IPS-15b (cell line): ENCODE data around the gene RAB3C.

Source experiments
- H3K27me3 ChIP-seq: one replicate; pipeline ENCODE4 v1.6.1; 2013; ENCODE audit warnings: low read length; ENCODE audit not compliant: control insufficient read depth, insufficient read depth
- H3K36me3 ChIP-seq: one replicate; pipeline ENCODE4 v1.6.1; 2013; ENCODE audit warnings: low read length; ENCODE audit not compliant: control insufficient read depth, insufficient read depth
- H3K4me1 ChIP-seq: one replicate; pipeline ENCODE4 v1.6.1; 2013; ENCODE audit warnings: mild to moderate bottlenecking, low read length; ENCODE audit not compliant: control insufficient read depth, insufficient read depth
- H3K4me3 ChIP-seq: one replicate; pipeline ENCODE4 v1.5.1; 2013; ENCODE audit warnings: low read depth, low read length
- H3K9ac ChIP-seq: one replicate; pipeline ENCODE4 v1.6.1; 2013; ENCODE audit warnings: low read depth, mild to moderate bottlenecking, low read length
- H3K9me3 ChIP-seq: one replicate; pipeline ENCODE4 v1.6.1; 2013; ENCODE audit warnings: mild to moderate bottlenecking, low read length; ENCODE audit not compliant: control insufficient read depth, insufficient read depth

The RAB3C gene

GRCh38 chr5:58872670-58873273, 289.9 kb downstream of the RAB3C start:
- H3K27me3 ChIP-seq = no peaks in the 10 kb centered on the region
- no peaks in the 10 kb centered on the region for H3K4me1 ChIP-seq
- H3K9me3 ChIP-seq = no peaks in the 10 kb centered on the region
- no peak overlapping the region for H3K4me3 ChIP-seq
- no peak overlapping the region for H3K9ac ChIP-seq
- H3K36me3 ChIP-seq = no peaks in the 10 kb centered on the region

- no peaks in the 10 kb centered on the region for H3K36me3 ChIP-seq
- H3K4me1 ChIP-seq = no peaks in the 10 kb centered on the region
- H3K4me3 ChIP-seq = no peak overlapping the region
- no peak overlapping the region for H3K9ac ChIP-seq
- H3K27me3 ChIP-seq = no peaks in the 10 kb centered on the region
- no peaks in the 10 kb centered on the region for H3K9me3 ChIP-seq
Measured at GRCh38 chr5:58875599-58875998, 292.7 kb downstream of the RAB3C start.

- Histone ChIP-seq H3K36me3 (no peaks in the 10 kb centered on the region), H3K4me1 (no peaks in the 10 kb centered on the region), H3K9ac (no peak overlapping the region), H3K4me3 (no peak overlapping the region), H3K27me3 (no peaks in the 10 kb centered on the region), H3K9me3 (no peaks in the 10 kb centered on the region)
Measured at GRCh38 chr5:58885260-58885659, 302.4 kb downstream of the RAB3C start.

GRCh38 chr5:58886315-58887207, 303.7 kb downstream of the RAB3C start:
- Histone ChIP-seq H3K4me3 (no peak overlapping the region), H3K27me3 (no peaks in the 10 kb centered on the region), H3K9ac (no peak overlapping the region), H3K4me1 (peaks cover 9% of the 10 kb centered on the region), H3K36me3 (no peaks in the 10 kb centered on the region), H3K9me3 (no peaks in the 10 kb centered on the region)

- H3K27me3 ChIP-seq = no peaks in the 10 kb centered on the region
- H3K9ac ChIP-seq = no peak overlapping the region
Measured at GRCh38 chr5:58887311-58887710, 304.4 kb downstream of the RAB3C start.

GRCh38 chr5:58887721-58888409, 305.0 kb downstream of the RAB3C start:
- no peak overlapping the region for H3K9ac ChIP-seq
- no peaks in the 10 kb centered on the region for H3K36me3 ChIP-seq

More at GRCh38 chr5:58887311-58887710, 304.4 kb downstream of the RAB3C start:
- Histone ChIP-seq H3K4me1 (peaks cover 9% of the 10 kb centered on the region), H3K36me3 (no peaks in the 10 kb centered on the region), H3K4me3 (no peak overlapping the region), H3K9me3 (no peaks in the 10 kb centered on the region)

GRCh38 chr5:58890265-58890664, 307.4 kb downstream of the RAB3C start:
- H3K9ac ChIP-seq = no peak overlapping the region
- H3K9me3 ChIP-seq = no peaks in the 10 kb centered on the region
- peaks cover 9% of the 10 kb centered on the region for H3K4me1 ChIP-seq
- H3K36me3 ChIP-seq = no peaks in the 10 kb centered on the region
- no peaks in the 10 kb centered on the region for H3K27me3 ChIP-seq
- no peak overlapping the region for H3K4me3 ChIP-seq

More at GRCh38 chr5:58887721-58888409, 305.0 kb downstream of the RAB3C start:
- H3K4me3 ChIP-seq = no peak overlapping the region
- no peaks in the 10 kb centered on the region for H3K9me3 ChIP-seq
- H3K27me3 ChIP-seq = no peaks in the 10 kb centered on the region
- peaks cover 9% of the 10 kb centered on the region for H3K4me1 ChIP-seq

GRCh38 chr5:58890701-58891085, 307.8 kb downstream of the RAB3C start:
- H3K4me3 ChIP-seq = no peak overlapping the region
- H3K36me3 ChIP-seq = no peaks in the 10 kb centered on the region
- H3K4me1 ChIP-seq = peaks cover 9% of the 10 kb centered on the region
- H3K9ac ChIP-seq = no peak overlapping the region
- no peaks in the 10 kb centered on the region for H3K9me3 ChIP-seq
- H3K27me3 ChIP-seq = no peaks in the 10 kb centered on the region

- Histone ChIP-seq H3K36me3 (no peaks in the 10 kb centered on the region), H3K27me3 (no peaks in the 10 kb centered on the region), H3K9ac (no peak overlapping the region), H3K4me3 (no peak overlapping the region), H3K9me3 (no peaks in the 10 kb centered on the region), H3K4me1 (peaks cover 9% of the 10 kb centered on the region)
Measured at GRCh38 chr5:58891086-58891970, 308.5 kb downstream of the RAB3C start.

- H3K9ac ChIP-seq = no peak overlapping the region
- H3K4me3 ChIP-seq = no peak overlapping the region
- H3K27me3 ChIP-seq = no peaks in the 10 kb centered on the region
- H3K4me1 ChIP-seq = peaks cover 9% of the 10 kb centered on the region
- H3K36me3 ChIP-seq = no peaks in the 10 kb centered on the region
- no peaks in the 10 kb centered on the region for H3K9me3 ChIP-seq
Measured at GRCh38 chr5:58891971-58892343, 309.1 kb downstream of the RAB3C start.

- Histone ChIP-seq H3K36me3 (no peaks in the 10 kb centered on the region), H3K4me1 (peaks cover 9% of the 10 kb centered on the region), H3K9ac (no peak overlapping the region), H3K27me3 (no peaks in the 10 kb centered on the region), H3K9me3 (no peaks in the 10 kb centered on the region), H3K4me3 (no peak overlapping the region)
Measured at GRCh38 chr5:58893551-58893950, 310.7 kb downstream of the RAB3C start.
